Measurements from ENCODE around the gene PRPF6. TPM values are rescaled to one million over a fixed set of nuclear protein-coding genes. Genes with fewer than 3 reads are reported as not detected.

PRPF6 gene
- total RNA-seq, 1 experiment from 2014 or later, result 126 TPM

DNA sequence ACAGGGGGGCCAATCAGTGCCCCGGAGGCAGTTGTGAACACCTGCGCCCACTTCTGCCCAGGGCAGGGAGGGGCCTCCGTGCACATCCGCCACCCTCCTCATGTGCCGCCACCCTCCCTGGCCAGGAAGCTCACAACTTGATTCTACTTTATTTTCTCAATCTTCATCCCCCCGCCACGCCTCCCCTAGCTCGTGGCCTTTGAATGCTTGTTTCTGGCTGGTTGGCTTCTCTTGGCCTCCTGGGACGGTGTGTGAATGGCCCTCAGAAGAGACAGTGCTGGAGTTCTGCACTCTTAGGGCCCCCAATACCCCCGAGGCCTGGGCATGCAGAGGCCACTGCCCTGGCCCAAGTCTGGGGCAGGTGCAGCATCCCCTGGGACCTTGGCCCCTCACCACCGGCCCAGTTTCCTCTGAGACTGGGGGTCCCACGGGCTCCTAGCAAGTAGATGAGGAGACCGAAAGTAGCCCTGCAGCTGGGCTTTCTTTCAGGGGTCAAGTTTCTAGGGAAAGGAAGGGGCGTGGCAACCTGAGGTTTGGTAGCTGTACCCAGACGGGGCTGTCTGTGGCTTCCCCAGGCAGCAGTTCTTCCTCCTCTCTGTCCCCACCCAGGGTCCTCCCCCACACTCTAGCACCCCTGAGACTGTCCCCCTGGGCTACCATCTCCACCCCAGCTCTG, 97.1 kb downstream of the PRPF6 start:
- H3K36me3 ChIP-seq, result peaks cover 16% of the 10 kb centered on the region
- H3K9me3 ChIP-seq, result no peaks in the 10 kb centered on the region
- peak overlapping the region; percentile 94; the same call in 1 of the 2 replicates for H3K4me3 ChIP-seq
- DNase-seq, result no peak
- H3K27me3 ChIP-seq, result no peaks in the 10 kb centered on the region

- Histone ChIP-seq H3K4me3 (peak overlapping the region; percentile 94), H3K27me3 (no peaks in the 10 kb centered on the region), H3K9me3 (no peaks in the 10 kb centered on the region), H3K36me3 (peaks cover 10% of the 10 kb centered on the region)
- no peak for DNase-seq
Measured at GRCh38 chr20:64078934-64079272, 98.0 kb downstream of the PRPF6 start.

DNA sequence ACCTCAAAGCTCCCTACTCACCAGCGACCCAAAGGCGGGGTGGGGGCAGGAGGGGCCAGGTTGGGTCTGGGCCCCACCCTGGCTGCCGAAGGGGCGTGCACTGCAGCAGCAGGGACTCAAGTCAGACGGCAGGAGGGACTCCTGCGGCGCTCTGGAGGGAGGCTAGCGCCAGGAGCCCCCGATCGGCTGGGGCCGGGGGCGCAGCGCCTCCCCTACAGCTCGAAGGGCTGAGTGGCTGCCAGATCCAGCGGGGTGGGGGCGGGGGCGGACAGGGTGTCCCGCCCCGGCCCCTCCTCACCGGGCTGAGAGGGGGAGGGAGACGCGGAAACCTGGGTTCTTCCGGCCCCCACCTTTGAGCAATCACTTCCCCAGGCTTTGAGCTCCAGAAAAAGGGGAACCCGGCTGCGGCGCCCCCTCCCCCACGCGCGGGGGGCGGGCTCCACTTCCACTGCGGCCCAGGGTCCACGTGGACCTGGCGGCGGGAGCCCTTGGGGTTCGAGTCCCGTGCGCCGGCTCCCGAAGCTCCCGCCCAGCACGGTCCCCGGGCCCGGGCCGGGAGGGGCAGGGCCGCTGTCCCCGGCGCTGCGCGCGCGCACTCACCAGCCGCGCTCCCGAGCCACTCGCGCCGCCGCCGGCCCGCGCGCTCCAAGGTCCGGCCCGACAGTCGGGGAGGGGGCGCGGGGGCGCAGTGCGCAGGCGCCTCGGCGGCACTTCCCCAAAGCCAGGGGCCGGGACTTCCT, 98.5 kb downstream of the PRPF6 start, which contains the start of gene RGS19:
Gene RGS19, minus strand, starts transcription at position 246 of the 740 bp plus-strand sequence. CDS start 2,632 bp downstream, outside the sequence.
- H3K36me3 ChIP-seq, result peaks cover 6% of the 10 kb centered on the region
- no peaks in the 10 kb centered on the region for H3K9me3 ChIP-seq
- H3K27me3 ChIP-seq, result no peaks in the 10 kb centered on the region
- peak within 1 kb of the TSS; percentile 94 for H3K4me3 ChIP-seq
- peak; percentile 85 for DNase-seq

- Histone ChIP-seq H3K9me3 (no peaks in the 10 kb centered on the region), H3K4me3 (peak within 1 kb of the TSS; percentile 94), H3K36me3 (peaks cover 6% of the 10 kb centered on the region), H3K27me3 (no peaks in the 10 kb centered on the region)
- DNase-seq, result no peak
Measured at GRCh38 chr20:64080013-64080812, 99.3 kb downstream of the PRPF6 start, which contains the start of gene OPRL1. TSS of gene OPRL1 (plus strand) at chr20:64080082. CDS start at chr20:64092721, 12,639 bp downstream.

DNA sequence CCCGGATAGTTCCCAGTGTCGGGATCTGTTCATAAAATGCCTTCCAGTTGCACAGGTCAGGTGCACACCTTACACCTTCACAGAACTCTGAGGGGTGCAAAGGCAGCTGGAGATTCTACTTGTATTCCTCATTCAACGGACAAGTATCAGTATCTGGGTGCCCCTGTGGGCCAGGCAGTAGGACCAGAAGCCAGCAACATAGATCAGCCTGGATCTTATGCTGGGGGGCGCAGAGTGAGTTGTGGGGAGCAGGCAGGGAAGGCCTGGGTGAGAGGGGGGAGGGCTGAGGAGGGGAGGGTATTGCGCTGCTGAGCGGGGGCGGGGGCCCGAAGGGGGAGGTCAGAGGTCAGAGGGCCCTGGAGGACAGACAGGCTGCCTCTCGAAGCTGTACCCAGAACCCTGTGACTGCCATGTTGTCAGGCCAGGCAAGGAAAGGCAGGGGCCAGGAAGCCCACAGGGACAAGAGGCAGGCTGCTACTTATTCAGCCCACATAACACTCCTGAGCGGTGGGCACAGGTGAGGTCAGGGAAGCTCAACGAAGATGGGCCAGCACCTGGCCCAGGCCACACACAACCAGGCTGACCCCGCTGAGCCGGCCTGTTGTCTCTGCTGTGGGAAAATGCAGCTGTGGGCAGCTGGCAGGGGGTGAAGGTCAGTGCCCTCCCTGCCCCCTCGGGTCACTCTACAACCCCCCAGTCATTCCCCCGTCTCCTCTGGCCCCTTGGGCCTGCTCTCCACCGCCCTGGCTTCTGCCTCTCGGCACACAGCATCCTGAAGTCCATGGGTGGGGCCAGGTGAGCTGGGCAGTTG, 100.1 kb downstream of the PRPF6 start:
- Histone ChIP-seq H3K36me3 (peaks cover 5% of the 10 kb centered on the region), H3K9me3 (no peaks in the 10 kb centered on the region), H3K4me3 (no peak overlapping the region), H3K27me3 (no peaks in the 10 kb centered on the region)
- no peak for DNase-seq

- Histone ChIP-seq H3K36me3 (no peaks in the 10 kb centered on the region; the same call in 1 of the 2 replicates), H3K27me3 (no peaks in the 10 kb centered on the region), H3K9me3 (no peaks in the 10 kb centered on the region), H3K4me3 (no peak overlapping the region)
- DNase-seq, result no peak
Measured at GRCh38 chr20:64081624-64081964, 100.7 kb downstream of the PRPF6 start.

DNA sequence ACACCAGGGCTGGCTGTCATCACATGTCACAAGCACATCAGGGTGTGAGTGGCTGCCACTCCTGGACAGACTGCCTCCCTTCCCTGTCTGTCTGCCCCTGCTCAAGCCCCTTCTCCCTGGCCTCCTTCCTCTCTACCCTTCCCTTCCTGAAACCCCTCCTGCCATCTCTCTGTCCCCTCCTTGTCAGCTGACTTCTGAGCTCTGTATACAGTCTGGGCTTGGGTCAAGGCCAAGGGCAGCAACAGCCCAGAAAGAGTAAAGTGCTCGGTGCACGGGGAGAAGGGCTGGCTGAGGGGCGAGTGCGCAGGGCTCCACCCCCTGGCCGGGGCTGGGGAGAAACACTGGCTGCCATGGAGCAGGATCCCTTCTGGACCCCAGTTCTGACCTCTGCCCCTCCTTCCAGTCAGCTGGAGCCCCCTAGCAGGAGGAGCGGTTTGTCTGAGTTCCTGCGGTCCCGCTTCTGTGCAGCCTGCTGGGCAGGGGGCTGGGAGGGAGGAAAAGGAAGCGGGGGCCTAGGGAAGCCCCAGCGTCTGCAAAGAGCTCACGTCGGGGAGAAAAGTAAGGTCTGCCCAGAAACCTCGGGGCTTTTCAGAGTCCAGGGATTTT, 101.3 kb downstream of the PRPF6 start:
- no peaks in the 10 kb centered on the region; the same call in 1 of the 2 replicates for H3K36me3 ChIP-seq
- no peaks in the 10 kb centered on the region for H3K27me3 ChIP-seq
- DNase-seq, result no peak
- no peaks in the 10 kb centered on the region for H3K9me3 ChIP-seq
- H3K4me3 ChIP-seq, result no peak overlapping the region

Other genes starting within 250 kb of the PRPF6 start
- gene LIME1, start 244.5 kb upstream of the PRPF6 start, total RNA-seq (2014; rRNA removed; shearing (Covaris generic); ENCODE audit: low replicate concordance), result 2.8 and 5.7 TPM in 2 replicates
- 49.0 and 123 TPM in 2 replicates for gene SLC2A4RG, start 241.4 kb upstream of the PRPF6 start, total RNA-seq (2014; rRNA removed; shearing (Covaris generic); ENCODE audit: low replicate concordance)
- gene ZBTB46, start 149.9 kb upstream of the PRPF6 start, total RNA-seq (2014; rRNA removed; shearing (Covaris generic); ENCODE audit: low replicate concordance), result 5.5 and 15.9 TPM in 2 replicates
- not detected in 2 replicates for gene ABHD16B, start 119.6 kb upstream of the PRPF6 start, total RNA-seq (2014; rRNA removed; shearing (Covaris generic); ENCODE audit: low replicate concordance)
- 185 and 192 TPM in 2 replicates for gene TPD52L2, start 115.9 kb upstream of the PRPF6 start, total RNA-seq (2014; rRNA removed; shearing (Covaris generic); ENCODE audit: low replicate concordance)
- gene DNAJC5, start 86.0 kb upstream of the PRPF6 start, total RNA-seq (2014; rRNA removed; shearing (Covaris generic); ENCODE audit: low replicate concordance), result 69.3 and 92.0 TPM in 2 replicates
- gene UCKL1, start 24.7 kb upstream of the PRPF6 start, total RNA-seq (2014; rRNA removed; shearing (Covaris generic); ENCODE audit: low replicate concordance), result 17.1 and 35.9 TPM in 2 replicates
- 14.4 and 20.8 TPM in 2 replicates for gene ZNF512B, start 11.2 kb upstream of the PRPF6 start, total RNA-seq (2014; rRNA removed; shearing (Covaris generic); ENCODE audit: low replicate concordance)
- gene SAMD10, start 1.5 kb upstream of the PRPF6 start, total RNA-seq (2014; rRNA removed; shearing (Covaris generic); ENCODE audit: low replicate concordance), result 0.07 and 3.9 TPM in 2 replicates
- 0.95 and 1.3 TPM in 2 replicates for gene C20orf204, start 55.0 kb downstream of the PRPF6 start, total RNA-seq (2014; rRNA removed; shearing (Covaris generic); ENCODE audit: low replicate concordance)
- gene SOX18, start 68.5 kb downstream of the PRPF6 start, total RNA-seq (2014; rRNA removed; shearing (Covaris generic); ENCODE audit: low replicate concordance), result 0.22 and 0.92 TPM in 2 replicates
- gene TCEA2, start 82.1 kb downstream of the PRPF6 start, total RNA-seq (2014; rRNA removed; shearing (Covaris generic); ENCODE audit: low replicate concordance), result 37.8 and 48.0 TPM in 2 replicates
- 20.2 and 40.9 TPM in 2 replicates for gene RGS19, start 98.4 kb downstream of the PRPF6 start, total RNA-seq (2014; rRNA removed; shearing (Covaris generic); ENCODE audit: low replicate concordance)
- gene OPRL1, start 99.0 kb downstream of the PRPF6 start, total RNA-seq (2014; rRNA removed; shearing (Covaris generic); ENCODE audit: low replicate concordance), result 1.2 and 3.9 TPM in 2 replicates
- 5.0 and 9.9 TPM in 2 replicates for gene LKAAEAR1, start 103.3 kb downstream of the PRPF6 start, total RNA-seq (2014; rRNA removed; shearing (Covaris generic); ENCODE audit: low replicate concordance)
- gene NPBWR2, start 126.4 kb downstream of the PRPF6 start, total RNA-seq (2014; rRNA removed; shearing (Covaris generic); ENCODE audit: low replicate concordance), result not detected in 2 replicates
- gene MYT1, start 183.3 kb downstream of the PRPF6 start, total RNA-seq (2014; rRNA removed; shearing (Covaris generic); ENCODE audit: low replicate concordance), result not detected in 2 replicates